Endothelial cell of umbilical vein (primary cell): ENCODE measurements around the gene LYZL4. TPM values are rescaled to one million over a fixed set of nuclear protein-coding genes. Genes with fewer than 3 reads are reported as not detected.

ENCODE experiments used
- BruUV-seq: library from RNA; stranded (reverse); fragments of 400-500 nt; replicated peaks from 2 replicates; lab custom pipeline; 2021; lab: Mats Ljungman, UMichigan
- CTCF ChIA-PET: fragments of 300-600, 350-600 bp; sonication (Branson Sonifier 250); formaldehyde crosslinking; loops from one replicate; lab custom pipeline; 2021; ENCODE audit warnings: antibody characterized with exemption, inconsistent platforms; lab: Charles Lee
- POLR2A ChIA-PET: fragments of 300-600, 350-600 bp; sonication (Branson Sonifier 250); formaldehyde crosslinking; loops from one replicate; lab custom pipeline; 2021; ENCODE audit warnings: antibody characterized with exemption, inconsistent platforms; lab: Charles Lee
- DNase-seq: peaks from one replicate; pipeline ENCODE4 v3.0.0-alpha.2; 2011; ENCODE audit warnings: low read depth, low spot score
- FAIRE-seq: peaks from 2 replicates; lab custom pipeline; 2011; peaks lifted over from hg19 to GRCh38; lab: Jason Lieb, UNC
- H2AFZ ChIP-seq: 2 replicates; pipeline ENCODE4 v1.6.0; 2012; ENCODE audit warnings: low read depth, low read length, control low read depth, inconsistent platforms
- H3K27ac ChIP-seq: 2 replicates; pipeline ENCODE4 v1.5.1; 2011; ENCODE audit warnings: low read depth, mild to moderate bottlenecking, control low read depth, low read length, moderate library complexity; ENCODE audit not compliant: insufficient read depth
- H3K27me3 ChIP-seq, 2 experiments: 2 replicates each; pipeline versions ENCODE4 v1.6.0 to v1.6.1; 2011; ENCODE audit warnings: low read length in 2 of 2, mixed read lengths in 1 of 2; ENCODE audit not compliant: control insufficient read depth in 2 of 2, insufficient read depth in 2 of 2
- H3K36me3 ChIP-seq, 2 experiments: 2 replicates in 1 of 2; 3 replicates in 1 of 2; pipeline ENCODE4 v1.5.1; 2011; ENCODE audit warnings: low read length in 2 of 2, mild to moderate bottlenecking in 1 of 2, moderate library complexity in 1 of 2; ENCODE audit not compliant: control insufficient read depth in 2 of 2, insufficient read depth in 2 of 2; ENCODE audit errors: extremely low read depth in 1 of 2
- H3K4me1 ChIP-seq: 3 replicates; pipeline ENCODE4 v1.5.1; 2011; ENCODE audit warnings: mild to moderate bottlenecking, low read length; ENCODE audit not compliant: control insufficient read depth, insufficient read depth; ENCODE audit errors: extremely low read depth
- H3K4me2 ChIP-seq: 2 replicates; pipeline ENCODE4 v1.6.1; 2011; ENCODE audit warnings: low read length, control low read depth, mixed read lengths; ENCODE audit not compliant: insufficient read depth
- H3K4me3 ChIP-seq, 3 experiments: fragments of 200-600 bp in 1 of 3; sonication (generic), shearing (Covaris generic) in 1 of 3; replicated peaks in 1 of 3; 2 replicates each; pipeline ENCODE4 v1.5.1; 2011 to 2016; ENCODE audit warnings: control low read depth in 3 of 3, low read length in 3 of 3, mild to moderate bottlenecking in 2 of 3, inconsistent platforms in 1 of 3, low read depth in 1 of 3, moderate library complexity in 1 of 3; ENCODE audit not compliant: insufficient read depth in 1 of 3
- H3K79me2 ChIP-seq: 2 replicates; pipeline ENCODE4 v1.6.0; 2012; ENCODE audit warnings: low read length, inconsistent platforms; ENCODE audit not compliant: control insufficient read depth, insufficient read depth
- H3K9ac ChIP-seq: replicated peaks from 2 replicates; pipeline ENCODE3; 2011; ENCODE audit warnings: low read length, control low read depth; ENCODE audit not compliant: insufficient read depth; ENCODE audit errors: extremely low read depth
- H3K9me1 ChIP-seq: replicated peaks from 3 replicates; pipeline ENCODE4 v1.6.0; 2011; ENCODE audit warnings: mild to moderate bottlenecking, low read length; ENCODE audit not compliant: control insufficient read depth, insufficient read depth; ENCODE audit errors: extremely low read depth
- H3K9me3 ChIP-seq: replicated peaks from 2 replicates; pipeline ENCODE4 v1.5.1; 2012; ENCODE audit warnings: low read length, inconsistent platforms; ENCODE audit not compliant: control insufficient read depth, insufficient read depth
- H4K20me1 ChIP-seq: replicated peaks from 2 replicates; pipeline ENCODE3; 2011; ENCODE audit warnings: mild to moderate bottlenecking, low read length; ENCODE audit not compliant: control insufficient read depth, insufficient read depth; ENCODE audit errors: extremely low read depth
- CTCF ChIP-seq, 2 donors: IDR thresholded peaks; 1 replicate in 1 of 2; 2 replicates in 1 of 2; pipeline ENCODE4 v1.5.1; 2011; ENCODE audit warnings: low read length in 2 of 2, mild to moderate bottlenecking in 2 of 2, moderate library complexity in 2 of 2, control low read depth in 1 of 2, inconsistent platforms in 1 of 2, low read depth in 1 of 2; ENCODE audit not compliant: insufficient read depth in 1 of 2; ENCODE audit errors: extremely low read depth in 1 of 2
- EZH2 ChIP-seq: IDR thresholded peaks from 2 replicates; pipeline ENCODE4 v1.6.1; 2012; ENCODE audit warnings: borderline replicate concordance, low read depth, mild to moderate bottlenecking, moderate library complexity, low read length, inconsistent platforms; ENCODE audit not compliant: severe bottlenecking
- FOS ChIP-seq: IDR thresholded peaks from 2 replicates; pipeline ENCODE4 v1.6.1; 2011; ENCODE audit warnings: mild to moderate bottlenecking, low read length, moderate library complexity, borderline replicate concordance; ENCODE audit not compliant: insufficient read depth
- GATA2 ChIP-seq: IDR thresholded peaks from 2 replicates; pipeline ENCODE4 v1.7.0; 2011; ENCODE audit warnings: low read depth, mild to moderate bottlenecking, moderate library complexity, mixed read lengths, low read length; ENCODE audit not compliant: insufficient read length, insufficient read depth
- JUN ChIP-seq: IDR thresholded peaks from 2 replicates; pipeline ENCODE4 v1.6.1; 2011; ENCODE audit warnings: borderline replicate concordance, low read depth; ENCODE audit not compliant: insufficient read length, insufficient read depth
- MAX ChIP-seq: IDR thresholded peaks from 2 replicates; pipeline ENCODE4 v1.6.1; 2011; ENCODE audit not compliant: insufficient read depth, insufficient read length
- MYC ChIP-seq: IDR thresholded peaks from one replicate; pipeline ENCODE4 v1.6.1; 2011; ENCODE audit warnings: mild to moderate bottlenecking, low read depth, low read length
- POLR2A ChIP-seq: IDR thresholded peaks from 2 replicates; pipeline ENCODE4 v1.6.1; 2012; ENCODE audit warnings: low read depth, mild to moderate bottlenecking, control low read depth, low read length
- POLR2AphosphoS5 ChIP-seq: IDR thresholded peaks from 2 replicates; pipeline ENCODE4 v1.6.1; 2012; ENCODE audit warnings: low read depth, mild to moderate bottlenecking, control low read depth, low read length, moderate library complexity; ENCODE audit not compliant: insufficient read depth
- dilution Hi-C: fragments of 300-500 bp; cut with MboI; formaldehyde crosslinking; loops from one replicate; pipeline ENCODE4 v1.15.0; 2019; ENCODE audit warnings: low sequenced_read_pairs; ENCODE audit not compliant: extremely low pct_ligation_motif_present
- intact Hi-C: fragments of 100-400 bp; cut with micrococcal nuclease; formaldehyde crosslinking; loops from one replicate; pipeline ENCODE4 v1.10.0; 2022
- polyA plus RNA-seq, 4 experiments: library from polyadenylated mRNA; depleted of rRNA in 3 of 4; stranded (reverse) in 3 of 4; unstranded in 1 of 4; fragments of >200 nt; gene quantifications; 2 replicates each; pipeline versions ENCODE4 v1.2.1 to v1.2.3, GENCODE V29; 2011 to 2012; ENCODE audit warnings: missing spikeins in 1 of 4
- total RNA-seq: library from RNA; stranded (reverse); gene quantifications from 2 replicates; pipeline ENCODE4 v1.2.3, GENCODE V29; 2021

Gene LYZL4
- total and polyA plus RNA-seq, 2 donors (not counting 3 experiments of a cell fraction or from before 2014, with no cell fraction given), result 0.41 TPM; not detected in 1

GRCh38 chr3:42451116-42451515 lies 40.7 kb upstream of the LYZL4 start:
- H3K9ac ChIP-seq, result no peak overlapping the region
- H3K36me3 ChIP-seq, result no peaks in the 10 kb centered on the region
- no peaks in the 10 kb centered on the region for H4K20me1 ChIP-seq
- H3K27ac ChIP-seq, result no peak overlapping the region
- FAIRE-seq, result no peak
- H3K9me3 ChIP-seq, result no peaks in the 10 kb centered on the region
- H3K4me2 ChIP-seq, result no peak overlapping the region
- H3K4me3 ChIP-seq, result no peak overlapping the region
- no peaks in the 10 kb centered on the region for H3K9me1 ChIP-seq
- CTCF ChIA-PET, result interaction anchor here (1.1 to 1.7 kb wide), 3 partner anchors 98 to 334 kb away, joined by 3 to 6 read pairs (median 3); no protein-coding TSS in a partner anchor
- BruUV-seq, result no TSS peak
- dilution Hi-C loops, result no loop called here
- H2AFZ ChIP-seq, result no peak overlapping the region
- no peaks in the 10 kb centered on the region for H3K27me3 ChIP-seq
- intact Hi-C loops, result no loop called here
- H3K79me2 ChIP-seq, result no peaks in the 10 kb centered on the region
- DNase-seq, result no peak
- H3K4me1 ChIP-seq, result peaks cover 12% of the 10 kb centered on the region
- TF ChIP-seq JUN (no peak), FOS (no peak), CTCF (IDR thresholded peaks at IDR 0.05; ENCODE audit: extremely low read depth in 1 of 2, insufficient read depth in 1 of 2, low read depth in 1 of 2, low read length in 2 of 2) (no peak), EZH2 (no peak), POLR2A (no peak)
- POLR2A ChIA-PET, result no interaction called here

- Histone ChIP-seq H3K4me1 (peaks cover 12% of the 10 kb centered on the region), H3K36me3 (no peaks in the 10 kb centered on the region), H3K9ac (no peak overlapping the region), H3K27ac (no peak overlapping the region), H3K9me3 (no peaks in the 10 kb centered on the region), H3K27me3 (no peaks in the 10 kb centered on the region), H3K4me3 (no peak overlapping the region), H2AFZ (no peak overlapping the region), H3K79me2 (no peaks in the 10 kb centered on the region), H4K20me1 (no peaks in the 10 kb centered on the region), H3K9me1 (no peaks in the 10 kb centered on the region), H3K4me2 (no peak overlapping the region)
- no peak for DNase-seq
- CTCF ChIA-PET, result interaction anchor here (1.1 to 1.6 kb wide), 2 partner anchors 221 to 333 kb away, joined by 3 to 6 read pairs; no protein-coding TSS in a partner anchor
- intact Hi-C loops, result no loop called here
- TF ChIP-seq CTCF (IDR thresholded peaks at IDR 0.05; ENCODE audit: extremely low read depth in 1 of 2, insufficient read depth in 1 of 2, low read depth in 1 of 2, low read length in 2 of 2) (no peak), FOS (no peak), EZH2 (no peak), JUN (no peak), MYC (no peak), POLR2AphosphoS5 (no peak), MAX (no peak), POLR2A (no peak), GATA2 (no peak)
- POLR2A ChIA-PET, result no interaction called here
- dilution Hi-C loops, result no loop called here
- FAIRE-seq, result no peak
- no TSS peak for BruUV-seq
These were observed 40.2 kb upstream of the LYZL4 start for GRCh38 chr3:42450567-42450966.
